GM21360 (cell line): ENCODE measurements around the gene RNU7-1.

Experiments
- ATAC-seq: cut with Tn5 transposase; IDR thresholded peaks from one replicate; pipeline ENCODE4 v1.9.1; 2021; ENCODE audit warnings: mild to moderate bottlenecking, moderate library complexity; ENCODE audit not compliant: unreplicated experiment

The RNU7-1 gene

DNA sequence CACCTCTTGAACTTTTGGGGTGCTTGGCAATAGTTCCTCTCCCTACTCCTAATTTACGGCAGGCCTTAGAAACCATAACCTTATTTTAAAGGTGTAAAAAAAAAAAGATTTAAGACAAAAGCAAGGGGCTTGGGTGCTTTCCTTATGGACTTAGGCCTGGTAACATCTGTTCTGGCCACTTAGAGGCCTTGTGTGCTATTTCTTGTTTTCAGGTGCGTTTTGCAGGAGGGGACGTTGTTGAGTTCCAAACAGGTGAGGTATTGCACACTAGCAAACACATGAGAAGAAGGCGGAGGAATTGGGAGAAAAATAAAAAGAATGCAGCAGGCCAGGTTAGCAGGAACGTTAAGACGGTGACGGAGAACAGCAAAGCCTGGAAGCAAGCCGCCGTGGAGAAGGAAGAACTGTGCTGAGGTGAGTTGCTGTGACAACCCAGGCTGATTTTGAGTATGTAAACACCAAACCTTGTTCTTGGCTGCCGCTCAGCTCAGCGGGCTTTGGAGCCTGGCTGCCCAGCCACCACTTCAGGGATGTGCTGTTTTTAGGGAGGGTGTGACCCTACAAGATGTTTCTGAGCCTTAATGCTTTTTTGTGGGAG lies 44.4 kb downstream of the RNU7-1 start:
- ATAC-seq: no peak
